HG02884 (cell line): ENCODE measurements around the gene IER2.
"Not testable (repeated sequence)": the region's sequence is repeated elsewhere in the genome, so short reads cannot be mapped to it uniquely, and the experiment has no call there.

Source experiments
- ATAC-seq: cut with Tn5 transposase; IDR thresholded peaks from one replicate; pipeline ENCODE4 v1.9.1; 2021; ENCODE audit warnings: mild to moderate bottlenecking, moderate library complexity; ENCODE audit not compliant: unreplicated experiment

Gene IER2

DNA sequence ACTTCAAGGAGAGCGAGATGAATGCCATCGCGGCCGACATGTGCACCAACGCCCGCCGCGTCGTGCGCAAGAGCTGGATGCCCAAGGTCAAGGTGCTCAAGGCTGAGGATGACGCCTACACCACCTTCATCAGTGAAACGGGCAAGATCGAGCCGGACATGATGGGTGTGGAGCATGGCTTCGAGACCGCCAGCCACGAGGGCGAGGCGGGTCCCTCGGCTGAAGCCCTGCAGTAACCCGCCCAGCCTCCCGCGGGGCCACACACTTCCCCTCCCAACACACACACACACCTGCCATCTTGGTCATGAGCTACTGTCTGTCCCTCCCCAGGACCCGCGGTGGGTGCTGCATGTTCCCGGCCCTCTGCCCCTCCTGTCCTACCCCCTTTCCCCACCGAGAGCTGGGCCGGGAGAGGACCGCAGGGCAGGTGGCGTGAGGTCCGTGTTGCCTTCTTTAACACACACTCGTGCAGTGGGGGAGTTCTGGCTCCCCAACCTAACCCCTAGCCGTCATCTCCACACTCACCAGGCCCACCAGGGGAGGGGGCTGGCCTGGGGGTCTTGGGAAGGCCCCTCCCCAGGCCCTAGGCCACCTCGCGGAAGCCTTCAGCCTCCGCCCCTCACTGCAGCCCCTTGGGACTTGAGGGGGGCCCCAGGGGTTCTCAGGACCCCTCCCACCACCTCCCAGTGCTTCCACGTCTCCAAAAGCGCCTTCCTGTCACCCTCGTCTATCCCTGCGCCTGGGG lies 11.9 kb upstream of the IER2 start:
- ATAC-seq: no peak

DNA sequence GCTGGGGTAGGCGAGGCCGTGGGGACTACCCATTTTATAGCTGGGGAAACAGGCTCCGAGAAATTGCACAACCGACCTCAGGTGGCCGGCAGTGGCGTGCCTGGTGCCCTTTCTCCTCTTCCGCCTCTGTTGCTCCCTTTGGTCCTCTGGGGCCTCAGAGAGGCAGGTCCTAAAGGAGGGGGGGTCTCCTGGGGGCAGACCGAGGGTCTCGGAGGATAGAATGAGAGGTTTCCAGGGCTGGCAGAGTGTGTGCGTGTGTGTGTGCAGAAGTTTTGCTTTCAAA lies 11.4 kb upstream of the IER2 start:
- ATAC-seq: no peak

DNA sequence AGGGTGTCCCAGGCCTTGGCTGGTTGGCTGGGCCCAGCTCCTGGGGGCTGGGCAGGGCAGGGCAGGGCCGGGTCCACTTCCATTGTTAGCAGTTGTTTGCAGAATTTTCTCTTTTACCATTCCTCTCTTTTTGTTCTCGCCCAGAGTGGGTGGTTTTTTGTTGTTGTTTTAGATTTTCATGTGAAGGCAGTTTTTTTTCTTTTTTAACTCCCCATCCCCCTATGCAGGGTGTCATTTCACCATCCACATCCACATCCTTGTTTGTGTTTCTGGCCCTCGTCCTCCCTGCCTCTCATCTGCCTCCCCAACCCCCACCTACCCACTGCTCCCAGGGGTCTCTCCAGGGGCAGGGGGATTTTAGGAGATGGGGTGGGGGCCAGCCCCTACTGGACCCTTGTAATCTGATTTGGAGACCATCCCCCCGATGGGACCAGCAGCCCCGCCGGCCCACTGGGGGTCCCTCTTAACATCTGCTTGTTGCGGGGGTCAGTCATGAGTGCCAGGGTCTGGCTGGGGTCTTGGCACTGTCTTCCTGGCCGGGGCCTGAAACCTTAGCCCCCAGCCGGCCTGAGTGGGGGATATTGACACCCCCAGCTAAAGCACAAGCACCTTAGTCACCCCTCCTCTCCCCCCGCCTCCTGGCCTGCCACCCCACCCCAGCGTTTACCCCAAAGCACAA lies 10.4 kb upstream of the IER2 start:
- no peak for ATAC-seq

- ATAC-seq: no peak
Measured at GRCh38 chr19:13146763-13147563, 3.2 kb upstream of the IER2 start.

DNA sequence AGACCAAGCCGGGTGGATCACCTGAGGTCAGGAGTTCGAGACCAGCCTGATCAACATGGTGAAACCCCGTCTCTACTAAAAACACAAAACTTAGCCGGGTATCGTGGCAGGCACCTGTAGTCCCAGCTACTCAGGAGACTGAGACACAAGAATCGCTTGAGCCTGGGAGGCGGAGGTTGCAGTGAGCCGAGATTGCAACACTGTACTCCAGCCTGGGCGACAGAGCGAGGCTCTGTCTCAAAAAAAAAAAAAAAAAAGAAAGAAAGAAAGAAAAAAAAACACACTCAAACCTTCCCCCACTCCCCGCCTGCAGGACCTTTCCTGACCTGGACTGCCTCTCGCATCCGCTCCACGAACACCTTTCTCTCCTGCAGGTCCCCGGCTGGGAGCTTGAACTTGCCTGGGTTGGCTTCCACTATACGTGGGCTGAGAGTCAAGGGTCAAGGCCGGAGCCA lies 1.0 kb upstream of the IER2 start:
- ATAC-seq: not testable (repeated sequence)

DNA sequence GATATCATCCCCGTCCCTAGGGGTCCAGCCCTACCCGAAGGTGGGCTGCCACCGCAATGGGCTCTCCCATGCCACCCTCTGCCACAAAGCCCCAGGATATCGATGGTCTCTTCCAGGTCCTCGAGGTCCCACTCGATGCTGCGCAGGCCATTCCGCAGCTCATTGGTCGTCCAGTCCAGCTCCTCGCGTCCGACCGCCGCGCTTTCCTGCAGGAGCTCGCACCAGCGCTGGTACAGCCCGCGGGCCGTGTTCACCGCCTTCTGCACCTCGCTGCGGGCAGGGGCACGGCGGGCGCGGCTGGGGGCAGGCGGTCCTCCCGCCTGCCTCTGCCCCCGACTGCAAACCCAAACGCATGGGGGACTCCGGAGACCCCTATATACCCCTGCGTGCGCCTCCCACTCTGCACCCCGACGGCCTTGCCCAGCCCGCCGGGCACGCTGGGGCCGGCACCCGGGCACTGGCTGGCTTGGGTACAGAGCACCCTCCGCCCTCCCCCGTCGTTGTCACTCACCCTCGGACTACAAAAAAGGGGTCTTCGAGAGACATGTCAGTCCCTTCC lies 504 bp upstream of the IER2 start:
- ATAC-seq: no peak

GRCh38 chr19:13150931-13151604 lies 857 bp downstream of the IER2 start:
- ATAC-seq: no peak

DNA sequence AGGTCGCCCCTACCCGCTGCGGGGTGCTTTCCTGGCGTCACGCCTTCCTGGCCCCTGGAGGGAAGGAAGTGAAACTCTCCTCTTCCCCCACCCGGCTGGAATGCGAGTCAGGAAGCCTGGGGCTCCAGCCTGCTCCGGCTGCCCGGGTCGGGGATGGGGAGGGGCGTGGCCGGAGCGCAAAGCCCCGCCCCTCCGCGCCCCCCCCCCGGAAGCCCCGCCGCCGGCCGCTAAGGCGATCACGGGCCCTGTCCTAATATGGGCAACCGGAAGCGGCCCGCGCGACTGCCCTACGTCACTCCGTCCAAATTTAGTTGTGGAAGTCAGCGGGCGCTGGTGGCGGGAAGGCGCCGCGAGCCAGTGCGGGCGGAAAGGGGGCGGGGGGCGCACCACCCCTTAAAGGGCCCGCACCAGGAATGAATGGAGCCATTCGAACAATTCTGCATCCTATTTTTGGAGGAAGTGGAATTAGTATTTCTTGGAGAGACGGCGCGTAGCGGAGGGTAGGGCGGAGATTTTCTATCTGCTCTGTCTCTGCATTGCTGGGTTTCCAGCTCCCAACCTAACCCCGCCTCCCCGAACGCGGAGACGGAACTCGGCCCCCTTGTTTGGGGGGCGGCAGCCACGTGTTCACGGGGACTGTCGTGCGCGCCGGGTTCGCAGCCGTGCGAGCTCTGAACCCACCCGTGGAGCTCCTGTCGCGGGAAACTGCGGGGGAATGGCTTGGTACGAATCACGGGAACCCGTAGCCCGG lies 1.6 kb downstream of the IER2 start:
- no peak for ATAC-seq

DNA sequence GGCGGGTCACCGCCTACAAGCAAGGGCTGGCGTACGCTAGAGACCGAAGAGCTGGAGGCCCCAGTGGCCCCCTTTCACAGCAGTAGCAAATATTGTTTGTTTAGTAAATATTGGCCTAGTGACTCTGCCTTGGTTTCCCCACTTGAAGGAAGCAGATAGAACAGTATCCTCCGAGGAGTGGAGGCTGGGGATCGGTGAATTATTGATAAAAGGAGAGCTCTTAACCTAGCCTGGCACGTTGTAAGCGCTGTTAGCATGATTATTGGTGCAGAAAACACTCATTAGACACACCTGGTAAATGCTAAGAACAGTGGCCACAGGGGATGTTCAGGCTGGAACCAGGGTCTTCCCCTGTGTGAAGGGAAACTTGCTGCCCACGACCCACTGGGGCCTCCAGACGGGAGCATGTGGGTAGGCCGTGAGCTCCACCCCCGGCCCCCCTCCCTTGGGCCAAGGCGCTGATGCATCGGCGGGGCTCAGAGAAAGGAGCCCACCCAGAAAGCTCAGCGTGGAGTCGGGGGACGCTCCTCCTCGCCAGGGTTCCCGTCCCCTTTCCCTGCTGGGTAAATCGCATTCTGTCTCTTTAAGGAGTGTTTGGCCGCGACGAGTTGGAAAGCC lies 2.3 kb downstream of the IER2 start:
- ATAC-seq: no peak

DNA sequence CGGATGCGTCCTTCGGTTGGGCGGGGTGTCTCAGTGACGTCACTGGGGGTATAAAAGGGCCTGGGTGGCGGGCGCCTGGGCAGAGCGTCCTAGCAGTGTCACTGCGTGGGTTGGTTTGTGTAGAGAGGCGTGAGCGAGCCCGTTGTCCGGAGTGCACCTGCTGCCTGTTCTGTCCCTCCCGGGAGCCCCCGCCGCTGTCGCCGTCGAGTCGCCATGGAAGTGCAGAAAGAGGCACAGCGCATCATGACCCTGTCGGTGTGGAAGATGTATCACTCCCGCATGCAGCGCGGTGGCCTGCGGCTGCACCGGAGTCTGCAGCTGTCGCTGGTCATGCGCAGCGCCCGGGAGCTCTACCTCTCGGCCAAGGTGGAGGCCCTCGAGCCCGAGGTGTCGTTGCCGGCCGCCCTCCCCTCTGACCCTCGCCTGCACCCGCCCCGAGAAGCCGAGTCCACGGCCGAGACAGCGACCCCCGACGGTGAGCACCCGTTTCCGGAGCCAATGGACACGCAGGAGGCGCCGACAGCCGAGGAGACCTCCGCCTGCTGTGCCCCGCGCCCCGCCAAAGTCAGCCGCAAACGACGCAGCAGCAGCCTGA lies 2.9 kb downstream of the IER2 start:
- no peak for ATAC-seq

DNA sequence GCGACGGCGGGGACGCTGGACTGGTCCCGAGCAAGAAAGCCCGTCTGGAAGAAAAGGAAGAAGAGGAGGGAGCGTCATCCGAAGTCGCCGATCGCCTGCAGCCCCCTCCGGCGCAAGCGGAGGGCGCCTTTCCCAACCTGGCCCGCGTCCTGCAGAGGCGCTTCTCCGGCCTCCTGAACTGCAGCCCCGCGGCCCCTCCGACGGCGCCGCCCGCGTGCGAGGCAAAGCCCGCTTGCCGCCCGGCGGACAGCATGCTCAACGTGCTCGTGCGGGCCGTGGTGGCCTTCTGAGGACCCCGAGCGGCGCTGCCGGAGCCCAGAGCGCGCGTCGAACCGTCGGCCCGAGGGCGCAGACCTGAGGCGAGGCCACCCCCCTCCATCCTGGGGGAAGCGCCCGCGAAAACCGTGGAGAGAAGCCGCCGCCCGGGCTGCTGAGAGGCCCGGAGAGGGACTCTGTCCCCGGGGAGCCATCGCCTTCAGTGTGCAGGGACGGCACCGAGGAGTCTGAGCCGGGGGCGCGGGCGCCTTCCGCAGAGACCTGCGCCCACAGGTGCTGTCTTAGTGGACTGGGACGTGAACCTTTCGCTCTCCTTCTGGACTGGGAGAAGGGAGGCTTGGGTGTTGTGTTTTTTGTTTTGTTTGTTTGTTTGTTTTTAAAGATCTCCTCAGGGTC lies 3.5 kb downstream of the IER2 start:
- ATAC-seq: no peak

DNA sequence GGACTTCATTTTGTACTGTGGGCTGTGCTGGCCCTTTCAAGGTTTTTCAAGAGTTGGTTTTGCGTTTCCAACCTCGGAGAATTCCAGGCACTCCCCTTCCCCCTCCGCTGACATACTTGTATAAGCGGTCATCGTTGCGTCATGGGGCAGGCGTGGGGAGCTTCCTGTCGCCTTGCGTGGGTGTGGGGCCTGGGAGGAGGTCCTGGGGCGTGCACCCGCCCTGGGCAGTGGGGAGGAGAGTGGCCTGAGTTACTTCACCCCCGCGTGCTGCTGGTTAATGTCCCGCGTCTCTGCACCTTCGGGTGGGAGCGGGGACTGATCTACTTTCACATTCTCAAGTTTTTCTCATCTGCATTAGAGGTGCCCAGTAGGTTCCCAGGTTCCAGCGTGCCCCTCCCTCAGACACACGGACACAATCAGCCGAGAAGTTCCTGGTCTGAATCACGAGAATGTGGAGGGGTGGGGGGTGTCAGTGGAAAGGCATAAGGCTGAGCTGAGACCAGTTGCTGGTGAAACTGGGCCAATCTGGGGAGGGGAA lies 4.1 kb downstream of the IER2 start:
- no peak for ATAC-seq

DNA sequence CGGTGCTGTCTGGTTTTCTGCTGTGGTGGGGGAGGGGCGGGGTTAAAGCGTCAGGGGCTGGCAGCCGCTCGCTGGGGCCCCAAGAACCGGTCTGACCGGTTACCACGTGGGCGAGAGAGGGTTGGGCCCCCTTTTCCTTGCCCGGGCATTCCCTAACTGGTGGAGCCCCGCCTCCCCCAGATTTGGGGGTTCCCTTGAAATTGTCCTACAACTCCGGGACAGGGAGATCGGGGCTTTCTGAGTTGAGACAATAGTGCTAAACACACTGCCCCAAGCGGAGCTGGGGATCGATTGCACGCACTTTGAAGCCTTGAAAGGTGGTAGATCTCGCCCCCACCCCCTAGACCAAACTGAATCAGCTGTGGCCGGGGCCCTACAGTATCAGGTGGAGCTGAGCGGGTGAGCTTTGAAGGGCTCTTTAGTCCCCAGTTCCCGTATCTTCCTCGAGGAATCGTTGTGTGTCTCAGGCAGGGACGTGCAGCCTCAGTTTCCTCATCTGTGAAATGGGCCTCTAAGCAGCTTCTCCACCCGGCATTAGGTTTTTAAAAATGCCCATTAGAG lies 4.8 kb downstream of the IER2 start:
- ATAC-seq: no peak

DNA sequence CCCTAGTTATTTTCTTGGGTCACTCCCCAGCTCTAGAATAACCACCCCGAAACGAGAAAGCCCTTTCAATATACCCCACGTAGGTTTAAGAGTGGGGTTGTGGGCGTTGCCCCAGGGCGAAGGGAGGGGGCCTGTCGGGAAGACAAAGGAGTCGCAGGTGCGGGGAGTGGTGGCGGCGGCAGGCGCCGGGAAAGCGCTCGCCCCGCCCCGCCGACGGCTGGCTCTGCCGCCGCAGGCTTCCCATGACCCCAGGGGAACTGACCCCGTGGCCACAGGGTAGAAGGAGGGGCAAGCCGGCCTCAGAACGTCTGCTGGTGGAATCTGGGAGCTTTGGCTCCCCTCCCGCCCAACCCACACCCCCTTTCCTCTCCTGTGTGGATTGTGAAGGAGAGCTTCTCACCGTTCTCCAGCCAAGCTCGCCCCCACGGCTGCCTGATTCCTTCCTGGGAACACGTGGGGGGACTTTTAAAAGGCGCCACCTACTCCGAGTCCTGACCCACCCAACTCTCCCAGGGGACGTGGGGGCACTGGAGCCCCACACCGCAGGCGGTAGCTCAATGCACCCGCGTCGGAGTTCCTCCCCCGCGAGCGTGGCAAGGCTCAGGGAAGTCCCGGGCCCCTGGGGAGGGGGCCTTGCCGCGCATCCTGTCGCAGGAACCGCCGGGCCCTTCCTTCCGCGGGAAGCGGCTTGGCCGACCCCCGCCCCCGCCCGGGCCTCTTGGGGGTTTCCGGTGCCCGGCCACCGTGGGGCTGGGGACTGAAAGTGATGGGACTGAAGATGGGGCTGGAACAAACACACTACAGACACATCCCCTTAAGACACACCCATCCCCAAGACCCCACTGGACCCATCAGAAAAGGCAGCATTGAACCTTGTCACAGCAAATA lies 5.5 kb downstream of the IER2 start:
- no peak for ATAC-seq

DNA sequence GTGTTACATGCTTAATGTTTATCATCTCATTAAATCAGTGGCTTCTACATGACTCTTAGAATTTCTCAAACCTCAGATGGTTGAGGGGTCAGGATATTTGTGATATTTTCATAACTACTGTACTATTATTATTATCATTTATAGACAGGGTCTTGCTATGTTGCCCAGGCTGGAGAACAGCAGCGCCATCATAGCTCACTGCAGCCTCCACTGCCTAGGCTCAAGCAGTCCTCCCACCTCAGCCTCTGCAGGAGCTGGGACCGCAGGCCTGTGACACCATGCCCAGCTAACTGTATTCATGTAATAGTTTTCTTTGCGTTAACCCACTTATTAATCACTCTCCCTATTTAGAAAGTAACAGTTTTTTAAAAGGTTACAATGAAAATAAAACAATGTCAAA lies 9.5 kb downstream of the IER2 start:
- ATAC-seq: no peak

DNA sequence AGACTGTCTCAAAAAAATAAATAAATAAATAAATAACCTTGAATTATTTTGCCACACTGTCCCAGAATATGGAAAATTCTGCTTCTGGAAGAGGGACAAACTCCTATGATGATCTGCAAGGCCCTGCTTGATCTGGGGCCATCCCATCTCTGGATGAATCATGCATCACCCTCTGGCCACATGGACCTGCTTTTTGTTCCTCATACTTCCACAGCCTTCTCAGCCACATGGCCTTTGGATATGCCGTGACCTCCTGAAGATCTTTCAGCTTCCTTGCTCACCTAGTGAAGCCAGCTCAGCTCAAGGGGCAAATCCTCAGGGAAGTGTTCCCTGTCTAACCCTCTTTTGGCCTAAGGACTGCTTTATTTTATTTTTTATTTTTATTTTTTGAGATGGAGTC lies 10.3 kb downstream of the IER2 start:
- ATAC-seq: no peak
